ENCODE results near the gene FOXF2.

The FOXF2 gene

GRCh38 chr6:1392813-1393640 is 3.7 kb downstream of the FOXF2 start:
- DNase-seq = no peak

GRCh38 chr6:1393641-1394283 is 4.4 kb downstream of the FOXF2 start:
- DNase-seq = no peak

GRCh38 chr6:1394514-1395463 is 5.4 kb downstream of the FOXF2 start:
- DNase-seq = no peak

GRCh38 chr6:1395506-1395905 is 6.1 kb downstream of the FOXF2 start:
- no peak for DNase-seq

- DNase-seq = no peak
These were observed 6.8 kb downstream of the FOXF2 start for GRCh38 chr6:1395941-1396908.

- peak; percentile 88 for DNase-seq
These were observed 7.8 kb downstream of the FOXF2 start for GRCh38 chr6:1396952-1397868.

GRCh38 chr6:1399085-1399780 is 9.9 kb downstream of the FOXF2 start:
- no peak for DNase-seq

- DNase-seq = no peak
These were observed 10.9 kb downstream of the FOXF2 start for GRCh38 chr6:1400126-1400850.

GRCh38 chr6:1402369-1402768 is 13.0 kb downstream of the FOXF2 start:
- no peak for DNase-seq

- no peak for DNase-seq
These were observed 13.5 kb downstream of the FOXF2 start for GRCh38 chr6:1402868-1403267.

- no peak for DNase-seq
These were observed 14.7 kb downstream of the FOXF2 start for GRCh38 chr6:1403851-1404712.

- no peak for DNase-seq
These were observed 15.3 kb downstream of the FOXF2 start for GRCh38 chr6:1404713-1405098.

GRCh38 chr6:1405221-1405620 is 15.8 kb downstream of the FOXF2 start:
- no peak for DNase-seq

- DNase-seq = no peak
These were observed 17.1 kb downstream of the FOXF2 start for GRCh38 chr6:1406306-1407072.

GRCh38 chr6:1407499-1407990 is 18.2 kb downstream of the FOXF2 start:
- no peak for DNase-seq

GRCh38 chr6:1409774-1410465 is 20.5 kb downstream of the FOXF2 start:
- no peak for DNase-seq

- DNase-seq = no peak
These were observed 23.5 kb downstream of the FOXF2 start for GRCh38 chr6:1412901-1413300.

Data from NCI-H1105 treated with DMSO at 0.1 percent for 48 hours (cell line).